CD4-positive, CD25-positive, alpha-beta regulatory T cell (primary cell): ENCODE results near the gene GPN3. TPM values are rescaled to one million over a fixed set of nuclear protein-coding genes. Genes with fewer than 3 reads are reported as not detected.
"Not testable (repeated sequence)": the region's sequence is repeated elsewhere in the genome, so short reads cannot be mapped to it uniquely, and the experiment has no call there.

Experiments
- ATAC-seq, 2 donors: fragments of 150-1000 bp; cut with Tn5 transposase; one replicate each; pipeline ENCODE4 v1.10.0; 2021; ENCODE audit warnings: low read depth in 2 of 2, moderate number of reproducible peaks in 2 of 2, moderate library complexity in 1 of 2
- DNase-seq, 3 donors: peaks; one replicate each; pipeline versions ENCODE4 v3.0.0 to v3.0.0-alpha.2; 2012 to 2022; ENCODE audit warnings: mixed read lengths in 1 of 3
- H3K27ac ChIP-seq: one replicate; pipeline ENCODE4 v1.7.0; 2013; ENCODE audit warnings: mild to moderate bottlenecking, low read length; ENCODE audit not compliant: insufficient read depth, poor library complexity, severe bottlenecking
- H3K27me3 ChIP-seq: one replicate; pipeline ENCODE4 v1.7.0; 2013; ENCODE audit warnings: low read length; ENCODE audit not compliant: control insufficient read depth, insufficient read depth
- H3K36me3 ChIP-seq: one replicate; pipeline ENCODE4 v1.7.0; 2013; ENCODE audit warnings: mild to moderate bottlenecking, low read length, moderate library complexity; ENCODE audit not compliant: control insufficient read depth, insufficient read depth
- H3K4me1 ChIP-seq: 2 replicates; pipeline ENCODE4 v1.7.0; 2013; ENCODE audit warnings: mild to moderate bottlenecking, low read length; ENCODE audit not compliant: insufficient read depth, control insufficient read depth, poor library complexity, severe bottlenecking
- H3K4me3 ChIP-seq: one replicate; pipeline ENCODE4 v1.7.0; 2013; ENCODE audit warnings: low read depth, mild to moderate bottlenecking, low read length, moderate library complexity
- H3K9me3 ChIP-seq, 2 experiments: 1 replicate in 1 of 2; 2 replicates in 1 of 2; pipeline ENCODE4 v1.7.0; 2013; ENCODE audit warnings: low read length in 2 of 2, mild to moderate bottlenecking in 1 of 2, moderate library complexity in 1 of 2; ENCODE audit not compliant: control insufficient read depth in 2 of 2
- H3K27ac Mint-ChIP-seq, 3 donors: one replicate each; pipeline ENCODE4 v1.8.0; 2020 to 2022; ENCODE audit warnings: mild to moderate bottlenecking in 3 of 3, mixed read lengths in 3 of 3, moderate library complexity in 2 of 3
- H3K27me3 Mint-ChIP-seq: one replicate; pipeline ENCODE4 v1.8.0; 2022; ENCODE audit warnings: mild to moderate bottlenecking, mixed read lengths
- H3K36me3 Mint-ChIP-seq: one replicate; pipeline ENCODE4 v1.8.0; 2020; ENCODE audit warnings: mixed read lengths
- H3K4me1 Mint-ChIP-seq, 4 donors: one replicate each; pipeline ENCODE4 v1.8.0; 2020 to 2022; ENCODE audit warnings: mixed read lengths in 4 of 4, mild to moderate bottlenecking in 1 of 4
- H3K4me3 Mint-ChIP-seq, 4 donors: one replicate each; pipeline ENCODE4 v1.8.0; 2020 to 2022; ENCODE audit warnings: mild to moderate bottlenecking in 4 of 4, mixed read lengths in 4 of 4, moderate library complexity in 3 of 4
- H3K9me3 Mint-ChIP-seq, 7 donors: one replicate each; pipeline ENCODE4 v1.8.0; 2020 to 2022; ENCODE audit warnings: mixed read lengths in 7 of 7, mild to moderate bottlenecking in 3 of 7, moderate library complexity in 2 of 7
- polyA plus RNA-seq, 4 donors: library from polyadenylated mRNA; unstranded; fragments of 300-500 nt; fragmentation: Illumina TruSeq; gene quantifications; one replicate each; pipeline ENCODE4 v1.2.3, GENCODE V29; 2021
- total RNA-seq: library from RNA; stranded (reverse); gene quantifications from one replicate; pipeline ENCODE4 v1.2.3, GENCODE V29; 2022

Gene GPN3
- total and polyA plus RNA-seq, 5 donors from 2014 or later, result 4.7 to 31.0 (median 25.3) TPM

DNA sequence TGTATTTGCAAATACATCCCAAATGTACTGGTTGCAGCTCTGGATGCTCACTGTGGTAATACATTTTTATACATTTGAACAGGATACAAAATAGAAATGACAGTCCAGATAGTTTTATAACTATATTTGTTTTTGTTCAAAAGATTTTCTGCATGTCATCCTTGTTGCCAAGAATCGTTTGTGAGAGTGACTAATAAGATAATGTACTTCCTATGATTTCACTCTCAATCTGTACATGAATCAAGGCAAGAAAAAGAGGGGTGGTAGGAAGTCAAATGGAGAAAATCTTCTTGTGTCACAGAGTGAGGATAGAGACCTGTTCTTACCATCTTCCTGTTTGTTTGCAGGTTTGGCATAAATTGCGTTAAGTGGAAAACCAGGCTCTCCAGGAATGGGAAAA, 31.8 kb downstream of the GPN3 start:
- ATAC-seq, result no peak
- no peaks in the 10 kb centered on the region for H3K27me3 ChIP-seq
- H3K27ac ChIP-seq, result no peak overlapping the region
- no peak overlapping the region for H3K27ac Mint-ChIP-seq
- no peak overlapping the region for H3K4me3 ChIP-seq
- H3K27me3 Mint-ChIP-seq, result no peaks in the 10 kb centered on the region
- no peaks in the 10 kb centered on the region for H3K9me3 ChIP-seq
- no peak for DNase-seq
- H3K9me3 Mint-ChIP-seq, result no peaks in the 10 kb centered on the region
- H3K36me3 Mint-ChIP-seq, result peaks cover 29% of the 10 kb centered on the region
- H3K36me3 ChIP-seq, result peaks cover 51% of the 10 kb centered on the region
- peaks cover 1% of the 10 kb centered on the region for H3K4me1 ChIP-seq
- H3K4me1 Mint-ChIP-seq, result peaks cover 0 to 5% (median 2%) of the 10 kb centered on the region in 4 donors
- no peak overlapping the region for H3K4me3 Mint-ChIP-seq

DNA sequence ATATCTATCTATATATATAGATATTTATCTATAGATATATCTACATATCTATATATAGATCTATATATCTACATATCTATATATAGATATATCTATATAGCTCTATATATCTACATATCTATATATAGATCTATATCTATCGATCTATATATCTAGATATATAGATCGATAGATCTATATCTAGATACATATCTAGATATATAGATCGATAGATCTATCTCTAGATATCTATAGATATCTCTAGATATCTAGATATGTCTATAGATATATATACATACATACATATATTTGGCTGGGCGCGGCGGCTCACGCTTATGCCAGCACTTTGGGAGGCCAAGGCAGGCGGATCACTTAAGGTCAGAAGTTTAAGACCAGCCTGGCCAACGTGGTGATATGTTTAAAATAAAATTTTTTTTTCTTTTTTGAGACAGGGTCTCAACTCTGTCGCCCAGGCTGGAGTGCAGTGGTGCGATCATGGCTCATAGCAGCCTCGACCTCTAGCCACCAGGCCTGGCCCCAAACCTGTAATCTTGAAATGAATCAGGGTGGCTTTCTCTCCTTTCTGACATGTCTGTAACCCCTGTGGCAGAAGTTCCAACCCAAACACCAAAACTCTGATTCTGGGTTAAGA, 36.0 kb downstream of the GPN3 start:
- H3K4me1 ChIP-seq, result peaks cover 3% of the 10 kb centered on the region
- H3K27me3 ChIP-seq, result no peaks in the 10 kb centered on the region
- ATAC-seq, result no peak
- H3K4me1 Mint-ChIP-seq, result peaks cover 0 to 7% (median 3%) of the 10 kb centered on the region in 4 donors
- H3K4me3 ChIP-seq, result no peak overlapping the region
- no peaks in the 10 kb centered on the region for H3K9me3 ChIP-seq
- no peaks in the 10 kb centered on the region for H3K9me3 Mint-ChIP-seq
- peak overlapping the region in 1 of 3 donors; percentile 99 for H3K27ac Mint-ChIP-seq
- no peak for DNase-seq
- peaks cover 15% of the 10 kb centered on the region for H3K36me3 ChIP-seq
- peaks cover 15% of the 10 kb centered on the region for H3K36me3 Mint-ChIP-seq
- H3K4me3 Mint-ChIP-seq, result peak overlapping the region in 1 of 4 donors; percentile 87
- H3K27ac ChIP-seq, result peak overlapping the region; percentile 57
- peaks cover 4% of the 10 kb centered on the region for H3K27me3 Mint-ChIP-seq

DNA sequence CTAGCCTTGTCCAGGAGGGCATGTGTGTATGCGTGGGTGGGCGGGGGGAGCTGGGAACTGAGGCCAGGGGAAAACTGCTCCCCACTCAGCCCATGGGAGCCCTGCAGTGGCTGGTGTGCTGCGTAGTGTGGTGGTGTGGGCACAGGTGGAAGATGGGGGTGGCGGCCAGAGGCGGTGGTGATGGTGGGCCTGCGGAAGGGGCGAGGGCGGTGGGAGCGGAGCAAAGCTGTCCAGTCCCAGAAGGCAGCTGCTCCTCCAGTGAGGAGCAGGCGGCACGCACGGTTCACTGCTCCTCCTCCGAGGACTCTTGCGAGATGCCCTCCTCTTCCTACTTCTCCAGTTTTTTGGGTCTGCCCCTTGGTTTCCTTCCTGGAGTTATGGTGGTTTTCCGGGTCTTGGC, 38.4 kb downstream of the GPN3 start:
- not testable (repeated sequence) for H3K36me3 ChIP-seq, H3K4me1 ChIP-seq, H3K27ac ChIP-seq, H3K4me3 ChIP-seq, H3K9me3 Mint-ChIP-seq, H3K27me3 ChIP-seq, H3K4me1 Mint-ChIP-seq, H3K36me3 Mint-ChIP-seq, H3K9me3 ChIP-seq, H3K27ac Mint-ChIP-seq, H3K4me3 Mint-ChIP-seq, ATAC-seq, DNase-seq
- H3K27me3 Mint-ChIP-seq, result peaks cover 11% of the 10 kb centered on the region

- no peak for ATAC-seq
- Mint-ChIP-seq H3K27me3 (peaks cover 24% of the 10 kb centered on the region), H3K27ac (no peak overlapping the region), H3K36me3 (no peaks in the 10 kb centered on the region), H3K4me3 (no peak overlapping the region), H3K4me1 (peaks cover 0 to 4% (median 2%) of the 10 kb centered on the region in 4 donors), H3K9me3 (no peaks in the 10 kb centered on the region)
- H3K4me1 ChIP-seq, result peaks cover 3% of the 10 kb centered on the region
- no peaks in the 10 kb centered on the region for H3K9me3 ChIP-seq
- no peak overlapping the region for H3K27ac ChIP-seq
- H3K36me3 ChIP-seq, result no peaks in the 10 kb centered on the region
- H3K4me3 ChIP-seq, result no peak overlapping the region
- no peak for DNase-seq
- H3K27me3 ChIP-seq, result no peaks in the 10 kb centered on the region
These were observed 41.7 kb downstream of the GPN3 start for GRCh38 chr12:110426406-110426805.

GRCh38 chr12:110424237-110424636, 43.8 kb downstream of the GPN3 start:
- H3K4me1 Mint-ChIP-seq, result no peaks in the 10 kb centered on the region
- H3K27ac Mint-ChIP-seq, result no peak overlapping the region
- Histone ChIP-seq H3K9me3 (no peaks in the 10 kb centered on the region), H3K4me3 (no peak overlapping the region), H3K27me3 (no peaks in the 10 kb centered on the region), H3K4me1 (no peaks in the 10 kb centered on the region), H3K36me3 (no peaks in the 10 kb centered on the region), H3K27ac (no peak overlapping the region)
- no peaks in the 10 kb centered on the region for H3K9me3 Mint-ChIP-seq
- ATAC-seq (no peak), DNase-seq (no peak)
- no peak overlapping the region for H3K4me3 Mint-ChIP-seq
- H3K27me3 Mint-ChIP-seq, result peaks cover 31% of the 10 kb centered on the region
- no peaks in the 10 kb centered on the region for H3K36me3 Mint-ChIP-seq

DNA sequence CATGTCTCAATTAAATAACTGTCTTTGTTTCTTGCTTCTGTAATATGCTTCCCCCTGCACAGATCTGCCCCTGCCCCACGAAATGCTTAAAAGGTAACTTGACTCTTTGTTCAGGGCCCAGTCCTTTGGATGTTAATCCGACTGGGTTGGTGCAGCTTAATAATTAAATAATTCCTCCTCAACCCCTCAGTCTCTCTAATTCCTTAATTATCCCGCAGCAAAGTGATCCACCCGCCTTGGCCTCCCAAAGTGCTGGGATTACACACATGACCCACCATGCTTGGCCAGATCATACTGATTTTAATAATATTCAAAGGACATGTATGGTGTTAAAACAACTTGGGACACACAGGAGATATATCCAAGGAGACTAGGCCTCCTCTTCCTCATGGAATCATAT, 46.4 kb downstream of the GPN3 start:
- Histone ChIP-seq H3K4me3 (no peak overlapping the region), H3K27ac (no peak overlapping the region), H3K27me3 (no peaks in the 10 kb centered on the region), H3K9me3 (no peaks in the 10 kb centered on the region), H3K4me1 (no peaks in the 10 kb centered on the region), H3K36me3 (no peaks in the 10 kb centered on the region)
- no peaks in the 10 kb centered on the region for H3K4me1 Mint-ChIP-seq
- H3K27ac Mint-ChIP-seq, result no peak overlapping the region
- H3K4me3 Mint-ChIP-seq, result no peak overlapping the region
- H3K27me3 Mint-ChIP-seq, result peaks cover 35% of the 10 kb centered on the region
- DNase-seq (no peak), ATAC-seq (no peak)
- no peaks in the 10 kb centered on the region for H3K36me3 Mint-ChIP-seq
- H3K9me3 Mint-ChIP-seq, result no peaks in the 10 kb centered on the region

- ATAC-seq (no peak), DNase-seq (no peak)
- H3K27ac Mint-ChIP-seq, result no peak overlapping the region
- Histone ChIP-seq H3K4me3 (no peak overlapping the region), H3K27ac (no peak overlapping the region), H3K27me3 (no peaks in the 10 kb centered on the region), H3K4me1 (no peaks in the 10 kb centered on the region), H3K9me3 (no peaks in the 10 kb centered on the region), H3K36me3 (no peaks in the 10 kb centered on the region)
- H3K9me3 Mint-ChIP-seq, result no peaks in the 10 kb centered on the region
- H3K36me3 Mint-ChIP-seq, result no peaks in the 10 kb centered on the region
- no peaks in the 10 kb centered on the region for H3K4me1 Mint-ChIP-seq
- H3K27me3 Mint-ChIP-seq, result peaks cover 33% of the 10 kb centered on the region
- no peak overlapping the region for H3K4me3 Mint-ChIP-seq
These were observed 46.8 kb downstream of the GPN3 start for GRCh38 chr12:110421159-110421661.

- H3K4me1 Mint-ChIP-seq, H3K4me3 Mint-ChIP-seq, H3K27me3 ChIP-seq, H3K36me3 Mint-ChIP-seq, H3K4me1 ChIP-seq, H3K9me3 ChIP-seq, DNase-seq, H3K27ac ChIP-seq, ATAC-seq, H3K4me3 ChIP-seq, H3K9me3 Mint-ChIP-seq, H3K27ac Mint-ChIP-seq, H3K36me3 ChIP-seq: not testable (repeated sequence)
- peaks cover 30% of the 10 kb centered on the region for H3K27me3 Mint-ChIP-seq
These were observed 47.4 kb downstream of the GPN3 start for GRCh38 chr12:110420644-110421043.
